GM12892 (cell line): ENCODE results near the gene FBRSL1.
"Not testable (repeated sequence)": the region's sequence is repeated elsewhere in the genome, so short reads cannot be mapped to it uniquely, and the experiment has no call there.

Experiments
- DNase-seq: peaks from one replicate; pipeline ENCODE4 v3.0.0; 2011; ENCODE audit not compliant: insufficient read length
- FAIRE-seq: peaks from 2 replicates; lab custom pipeline; 2011; peaks lifted over from hg19 to GRCh38; lab: Jason Lieb, UNC
- POLR2A ChIP-seq: IDR thresholded peaks from 2 replicates; pipeline ENCODE4 v1.6.1; 2011; ENCODE audit warnings: low read depth, low read length, control low read depth
- POLR2AphosphoS5 ChIP-seq: IDR thresholded peaks from 2 replicates; pipeline ENCODE4 v1.6.1; 2011; ENCODE audit warnings: low read depth, low read length, control low read depth
- TAF1 ChIP-seq: IDR thresholded peaks from 2 replicates; pipeline ENCODE4 v1.6.1; 2011; ENCODE audit warnings: low read depth, mild to moderate bottlenecking, control low read depth, low read length, borderline replicate concordance

Gene FBRSL1

GRCh38 chr12:132465269-132466190, 24.4 kb upstream of the FBRSL1 start:
- FAIRE-seq (no peak), DNase-seq (no peak)
- no peak for TF ChIP-seq POLR2A
- TF ChIP-seq POLR2AphosphoS5, result no peak
- no peak for TF ChIP-seq TAF1

- FAIRE-seq, result no peak
- TF ChIP-seq TAF1 (no peak), POLR2AphosphoS5 (no peak), POLR2A (no peak)
- no peak for DNase-seq
These were observed 23.4 kb upstream of the FBRSL1 start for GRCh38 chr12:132466241-132467201.

GRCh38 chr12:132467511-132467910, 22.4 kb upstream of the FBRSL1 start:
- FAIRE-seq (no peak), DNase-seq (no peak)
- TF ChIP-seq POLR2A (no peak), POLR2AphosphoS5 (no peak)

GRCh38 chr12:132469423-132469822, 20.5 kb upstream of the FBRSL1 start:
- FAIRE-seq (no peak), DNase-seq (no peak)
- TF ChIP-seq POLR2A (no peak), POLR2AphosphoS5 (no peak), TAF1 (no peak)

- FAIRE-seq, result peak; percentile 24
- TF ChIP-seq POLR2A, result no peak
- TF ChIP-seq POLR2AphosphoS5, result no peak
- TF ChIP-seq TAF1, result no peak
- no peak for DNase-seq
These were observed 19.6 kb upstream of the FBRSL1 start for GRCh38 chr12:132470397-132470796.

- TF ChIP-seq POLR2A, result no peak
- TF ChIP-seq TAF1, result no peak
- no peak for TF ChIP-seq POLR2AphosphoS5
- peak; percentile 91 for FAIRE-seq
- DNase-seq, result no peak
These were observed 18.7 kb upstream of the FBRSL1 start for GRCh38 chr12:132471011-132471857.

GRCh38 chr12:132471858-132472255, 18.1 kb upstream of the FBRSL1 start:
- no peak for FAIRE-seq
- no peak for DNase-seq

GRCh38 chr12:132472386-132472785, 17.6 kb upstream of the FBRSL1 start:
- FAIRE-seq, result no peak
- DNase-seq, result no peak
- TF ChIP-seq POLR2AphosphoS5 (no peak), POLR2A (no peak), TAF1 (no peak)

More at GRCh38 chr12:132471858-132472255, 18.1 kb upstream of the FBRSL1 start:
- TF ChIP-seq POLR2AphosphoS5 (no peak), POLR2A (no peak), TAF1 (no peak)

- DNase-seq, result no peak
- no peak for TF ChIP-seq POLR2AphosphoS5
- TF ChIP-seq POLR2A, result no peak
- TF ChIP-seq TAF1, result no peak
- FAIRE-seq, result no peak
These were observed 15.7 kb upstream of the FBRSL1 start for GRCh38 chr12:132474237-132474741.

GRCh38 chr12:132474799-132475303, 15.1 kb upstream of the FBRSL1 start:
- FAIRE-seq, DNase-seq: not testable (repeated sequence)
